GM19025 (cell line): ENCODE results near the gene SATB1.
"Not testable (repeated sequence)": the region's sequence is repeated elsewhere in the genome, so short reads cannot be mapped to it uniquely, and the experiment has no call there.

Experiments used
- ATAC-seq: cut with Tn5 transposase; IDR thresholded peaks from one replicate; pipeline ENCODE4 v1.9.1; 2021; ENCODE audit warnings: mild to moderate bottlenecking, low read depth, moderate library complexity; ENCODE audit not compliant: unreplicated experiment

Gene SATB1

DNA sequence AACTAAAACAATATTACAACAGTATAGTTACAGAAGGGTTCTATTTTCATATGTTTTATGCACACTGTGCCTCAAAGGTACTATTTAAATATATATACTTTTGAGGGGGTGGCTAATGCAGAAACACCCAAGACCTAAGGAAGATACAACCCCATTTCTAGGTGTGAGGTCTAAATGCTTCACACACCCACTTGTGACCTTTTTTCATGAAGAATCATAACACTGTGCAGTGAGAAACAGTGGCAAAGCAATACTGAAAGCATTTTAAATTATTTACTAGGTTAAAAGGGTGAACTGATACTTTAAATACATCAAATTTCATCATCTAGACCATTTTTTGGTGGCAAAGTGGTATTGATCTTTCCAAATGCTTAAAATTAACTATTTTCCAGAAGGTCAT is 67.4 kb downstream of the SATB1 start:
- no peak for ATAC-seq

DNA sequence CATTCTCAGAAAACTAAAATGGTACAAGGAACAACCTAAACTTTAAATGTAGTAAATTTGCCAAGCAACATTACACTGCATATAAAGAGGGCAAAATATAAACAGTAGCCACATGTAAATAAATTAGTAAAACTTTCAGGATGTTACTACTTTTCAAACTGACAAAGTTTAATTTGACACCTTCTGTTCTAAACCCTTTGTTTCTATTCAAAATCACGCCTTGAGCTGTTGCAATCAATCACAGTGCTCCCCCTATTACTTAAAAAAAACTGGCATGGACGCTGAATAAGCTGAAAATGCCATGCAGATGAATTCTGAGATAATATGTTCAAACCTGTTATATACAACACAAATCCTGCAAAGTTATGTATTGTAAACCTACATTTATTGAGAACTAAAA is 69.3 kb downstream of the SATB1 start:
- no peak for ATAC-seq

- no peak for ATAC-seq
These were observed 70.4 kb downstream of the SATB1 start for GRCh38 chr3:18354701-18355100.

DNA sequence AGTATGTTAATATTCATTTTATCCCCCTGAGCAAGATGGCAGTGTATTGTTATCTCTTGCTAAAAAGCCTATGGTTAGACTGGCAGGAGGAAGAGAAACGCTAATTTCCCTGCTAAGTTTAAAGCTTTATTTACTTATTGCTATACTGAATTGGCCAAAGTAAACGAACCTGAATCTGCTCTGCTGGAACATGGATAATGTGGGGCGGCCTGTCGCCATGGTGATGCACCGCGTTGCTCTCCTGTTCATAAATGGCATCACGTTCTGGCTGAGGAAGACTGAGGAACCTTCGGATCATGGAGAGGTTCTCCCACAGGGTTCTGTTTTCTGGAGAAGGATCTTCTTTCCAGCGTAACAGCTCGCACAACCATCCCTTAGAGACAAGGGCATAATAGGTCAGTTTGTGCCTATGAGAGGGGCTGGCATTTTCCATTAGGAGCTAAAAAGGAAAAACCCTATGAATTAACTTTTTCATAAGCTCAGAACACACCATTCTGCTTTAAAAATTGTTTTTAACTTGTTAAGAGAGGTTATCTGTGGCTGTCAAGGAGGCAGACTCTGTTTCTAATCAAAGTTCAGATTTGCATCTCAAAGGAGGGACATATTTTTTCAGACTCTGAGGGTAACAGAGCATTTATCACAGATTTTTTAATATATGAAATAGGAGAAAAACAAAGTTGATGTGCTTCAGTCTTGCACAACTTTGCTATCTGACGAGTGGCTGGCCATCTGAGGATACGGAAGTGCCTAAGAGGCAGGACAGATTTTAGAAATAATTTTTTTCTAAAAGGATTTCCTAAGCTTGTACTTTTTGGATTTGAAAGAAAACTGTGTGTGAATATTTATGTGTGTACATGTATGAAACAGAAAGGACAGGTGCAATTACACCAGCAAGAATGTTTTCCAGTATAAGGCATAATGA is 73.1 kb downstream of the SATB1 start:
- no peak for ATAC-seq

- ATAC-seq = no peak
These were observed 74.0 kb downstream of the SATB1 start for GRCh38 chr3:18351069-18351628.

GRCh38 chr3:18349197-18349798 is 75.8 kb downstream of the SATB1 start:
- no peak for ATAC-seq

DNA sequence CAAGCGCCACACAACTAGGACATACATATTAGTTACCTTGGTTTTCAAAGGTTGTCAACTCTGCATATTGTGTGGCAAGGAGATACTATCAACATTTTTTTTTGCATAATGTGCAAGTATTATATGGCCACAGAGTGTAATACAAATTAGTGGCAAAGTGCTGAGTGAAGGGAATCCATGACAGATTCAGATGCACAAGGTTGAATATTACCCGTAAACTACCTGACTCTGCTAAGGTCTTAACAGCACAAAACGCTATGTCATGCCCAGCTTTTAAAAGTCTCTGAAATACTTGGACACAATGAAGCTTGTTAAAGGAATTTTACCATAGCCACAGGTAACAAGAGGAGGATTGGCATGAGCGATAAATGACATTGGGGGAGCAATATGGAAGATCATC is 79.0 kb downstream of the SATB1 start:
- no peak for ATAC-seq

GRCh38 chr3:18345015-18345367 is 80.1 kb downstream of the SATB1 start:
- ATAC-seq = no peak

DNA sequence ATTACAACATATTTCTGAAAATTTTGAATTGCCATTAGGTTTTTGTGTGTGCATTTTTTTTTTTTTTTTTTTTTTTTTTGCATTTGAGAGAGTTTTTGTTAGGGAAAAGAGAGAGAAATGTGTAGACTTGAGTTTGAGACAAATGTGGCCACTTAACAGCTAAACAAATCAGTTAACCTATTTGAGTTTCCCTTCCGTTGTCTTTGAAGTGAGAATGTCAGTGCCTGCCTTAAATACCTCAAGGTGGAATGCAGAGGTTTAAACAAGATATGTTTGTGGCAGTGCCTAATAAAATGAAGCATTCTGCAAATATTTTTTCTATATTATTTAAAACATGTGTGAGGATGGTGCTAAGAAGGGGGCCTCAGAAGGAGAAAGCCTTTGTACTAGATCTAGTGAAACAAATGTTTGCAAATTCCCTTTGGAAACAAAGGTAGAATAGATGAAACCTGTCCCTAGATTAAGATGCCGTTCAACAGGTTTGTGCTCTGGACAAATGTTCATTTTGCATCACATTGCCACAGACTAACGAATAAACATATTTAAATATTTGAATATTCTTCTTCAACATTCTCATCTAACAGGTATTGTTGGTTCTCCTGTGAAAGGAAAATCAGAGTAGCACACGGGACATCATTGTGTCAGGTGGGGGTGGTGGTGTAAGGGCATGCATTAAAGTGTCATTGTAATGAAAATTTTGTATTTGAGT is 80.7 kb downstream of the SATB1 start:
- no peak for ATAC-seq

DNA sequence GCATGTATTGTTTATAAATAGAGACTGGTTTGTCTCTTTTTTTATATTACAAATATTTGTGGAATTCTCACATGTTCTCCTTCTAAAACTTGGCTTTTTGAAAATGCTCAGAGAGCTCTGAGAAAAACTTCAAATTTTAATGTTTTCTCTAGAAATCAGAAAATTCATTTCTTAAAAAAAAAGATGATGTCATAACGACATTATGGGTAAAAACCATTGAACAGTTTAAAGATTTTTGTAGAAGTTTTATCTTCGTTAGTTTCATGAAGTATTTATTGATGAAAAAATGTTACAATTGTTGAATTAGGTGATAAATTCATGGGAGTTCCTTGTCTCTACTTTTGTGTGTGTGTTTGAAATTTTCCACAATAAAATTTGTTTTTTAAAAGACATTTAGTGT is 81.3 kb downstream of the SATB1 start:
- no peak for ATAC-seq

GRCh38 chr3:18338827-18339514 is 86.2 kb downstream of the SATB1 start:
- ATAC-seq = no peak

GRCh38 chr3:18337231-18337630 is 87.9 kb downstream of the SATB1 start:
- ATAC-seq = no peak

GRCh38 chr3:18334837-18335601 is 90.1 kb downstream of the SATB1 start:
- ATAC-seq = no peak

- not testable (repeated sequence) for ATAC-seq
These were observed 94.2 kb downstream of the SATB1 start for GRCh38 chr3:18330772-18331441.

- ATAC-seq = no peak
These were observed 117.0 kb downstream of the SATB1 start for GRCh38 chr3:18308096-18308650.

DNA sequence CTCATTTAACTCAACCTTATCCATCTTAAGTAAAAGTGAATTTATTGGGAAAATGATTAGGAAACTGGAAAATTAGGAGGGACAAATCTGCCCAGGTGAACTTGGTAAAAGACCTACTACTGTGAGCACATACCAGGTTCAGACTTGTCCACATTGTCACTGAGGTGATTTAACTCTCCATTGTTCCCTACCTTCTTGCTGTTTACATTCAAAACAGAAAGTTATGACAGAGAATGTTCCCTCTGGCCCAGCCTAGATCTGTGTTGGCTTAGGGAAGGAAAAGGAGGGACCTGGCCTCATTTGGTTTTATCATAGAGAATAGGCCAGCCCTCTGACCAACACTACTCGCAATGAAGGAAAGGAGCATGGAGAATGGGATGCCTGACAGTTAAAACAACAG is 117.6 kb downstream of the SATB1 start:
- ATAC-seq = no peak

DNA sequence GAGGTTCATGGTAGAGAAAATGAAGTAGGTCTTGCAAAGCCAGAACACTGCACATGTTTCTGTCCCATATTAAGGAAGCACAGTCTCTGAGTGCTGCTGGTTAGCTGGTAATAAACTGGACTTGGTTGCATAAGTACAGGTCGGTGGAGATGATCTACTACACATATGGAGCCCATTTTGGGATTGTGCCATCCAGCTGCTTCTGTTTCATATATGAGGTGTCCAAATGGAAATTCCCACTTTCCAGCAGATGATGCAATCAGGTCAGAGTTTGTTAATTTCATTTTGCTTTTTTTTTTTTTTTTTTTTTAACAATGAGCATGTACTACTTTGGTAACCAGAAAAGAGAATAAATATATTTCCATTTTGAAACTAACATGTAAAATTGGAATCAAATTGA is 122.6 kb downstream of the SATB1 start:
- no peak for ATAC-seq

DNA sequence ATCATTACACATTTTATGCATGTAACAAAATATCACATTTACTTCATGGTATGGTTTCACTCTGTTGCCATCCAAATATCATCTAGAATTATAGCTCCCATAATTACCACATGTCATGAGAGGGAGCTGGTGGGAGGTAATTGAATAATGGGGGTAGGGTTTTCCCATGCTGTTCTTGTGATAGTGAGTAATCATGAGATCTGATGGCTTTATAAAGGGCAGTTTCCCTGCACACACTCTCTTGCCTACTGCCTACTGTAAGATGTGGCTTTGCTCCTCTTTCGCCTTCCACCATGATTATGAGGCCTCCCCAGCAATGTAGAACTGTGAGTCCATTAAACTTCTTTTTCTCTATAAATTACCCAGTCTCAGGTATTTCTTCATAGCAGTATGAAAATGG is 123.4 kb downstream of the SATB1 start:
- no peak for ATAC-seq

DNA sequence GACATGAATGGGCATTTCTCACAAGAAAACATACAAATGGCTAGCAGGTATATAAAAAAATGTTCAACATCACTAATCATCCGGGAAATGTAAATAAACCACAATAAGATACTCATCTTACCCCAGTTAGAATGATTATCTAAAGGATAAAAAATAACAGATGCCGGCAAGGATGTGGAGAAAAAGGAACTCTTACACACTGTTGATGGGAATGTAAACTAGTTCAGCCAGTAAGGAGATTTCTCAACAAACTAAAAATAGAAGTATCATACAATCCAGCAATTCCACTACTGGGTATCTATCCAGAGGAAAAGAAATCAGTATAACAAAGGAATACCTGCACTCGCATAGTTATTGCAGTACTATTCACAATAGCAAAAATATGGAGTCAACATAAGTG is 124.2 kb downstream of the SATB1 start:
- no peak for ATAC-seq
